ENCODE data around the gene ERP27.
A peak's percentile ranks its signal among the peaks of the same experiment; 100 is the strongest.

Gene ERP27

DNA sequence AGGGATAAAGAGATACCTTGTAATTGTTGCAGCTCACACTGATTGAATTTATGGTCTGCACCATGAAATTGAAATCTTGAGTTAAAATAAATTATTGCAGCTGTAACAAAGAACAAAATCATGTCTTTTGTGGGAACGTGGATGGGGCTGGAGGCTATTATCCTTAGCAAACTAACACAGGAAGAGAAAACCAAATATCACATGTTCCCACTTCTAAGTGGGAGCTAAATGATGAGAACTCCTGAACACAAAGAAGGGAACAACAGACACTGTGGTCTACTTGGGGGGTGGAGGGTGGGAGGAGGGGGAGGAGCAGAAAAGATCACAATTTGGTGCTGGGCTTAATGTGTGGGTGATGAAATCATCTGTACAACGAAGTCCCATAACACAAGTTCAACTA lies 22.6 kb downstream of the ERP27 start:
- no peak overlapping the region for H3K4me3 Mint-ChIP-seq
- TF ChIP-seq, protein P1, sequence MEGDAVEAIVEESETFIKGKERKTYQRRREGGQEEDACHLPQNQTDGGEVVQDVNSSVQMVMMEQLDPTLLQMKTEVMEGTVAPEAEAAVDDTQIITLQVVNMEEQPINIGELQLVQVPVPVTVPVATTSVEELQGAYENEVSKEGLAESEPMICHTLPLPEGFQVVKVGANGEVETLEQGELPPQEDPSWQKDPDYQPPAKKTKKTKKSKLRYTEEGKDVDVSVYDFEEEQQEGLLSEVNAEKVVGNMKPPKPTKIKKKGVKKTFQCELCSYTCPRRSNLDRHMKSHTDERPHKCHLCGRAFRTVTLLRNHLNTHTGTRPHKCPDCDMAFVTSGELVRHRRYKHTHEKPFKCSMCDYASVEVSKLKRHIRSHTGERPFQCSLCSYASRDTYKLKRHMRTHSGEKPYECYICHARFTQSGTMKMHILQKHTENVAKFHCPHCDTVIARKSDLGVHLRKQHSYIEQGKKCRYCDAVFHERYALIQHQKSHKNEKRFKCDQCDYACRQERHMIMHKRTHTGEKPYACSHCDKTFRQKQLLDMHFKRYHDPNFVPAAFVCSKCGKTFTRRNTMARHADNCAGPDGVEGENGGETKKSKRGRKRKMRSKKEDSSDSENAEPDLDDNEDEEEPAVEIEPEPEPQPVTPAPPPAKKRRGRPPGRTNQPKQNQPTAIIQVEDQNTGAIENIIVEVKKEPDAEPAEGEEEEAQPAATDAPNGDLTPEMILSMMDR (IDR thresholded peaks at IDR 0.05) = no peak
- DNase-seq = no peak
- no peaks in the 10 kb centered on the region for H3K27me3 Mint-ChIP-seq (ENCODE audit: low read depth, poor library complexity)
- H3K27ac Mint-ChIP-seq = no peak overlapping the region
- H3K36me3 Mint-ChIP-seq (ENCODE audit: low read depth) = no peaks in the 10 kb centered on the region
- no peaks in the 10 kb centered on the region for H3K9me3 Mint-ChIP-seq
- H3K4me1 Mint-ChIP-seq = peaks cover 11% of the 10 kb centered on the region

DNA sequence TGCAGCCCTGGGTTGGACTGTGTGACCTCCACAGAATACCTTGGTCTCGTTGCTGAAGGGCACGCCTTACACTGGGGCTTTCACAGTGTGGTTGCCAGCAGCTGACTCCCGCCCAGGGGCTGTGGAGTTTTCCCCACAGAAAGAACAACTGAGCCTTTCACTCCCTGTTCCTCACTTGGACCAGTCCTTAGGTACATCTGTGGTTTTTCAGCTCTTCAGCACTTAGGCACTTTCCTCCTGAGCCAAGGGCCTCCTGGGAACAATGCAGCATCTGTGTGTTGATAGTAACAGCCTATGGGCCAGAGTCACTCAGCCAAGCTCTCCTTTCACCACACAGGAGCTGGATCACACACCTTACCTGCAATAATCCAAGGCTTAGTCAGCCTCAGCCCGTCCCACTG lies 25.0 kb downstream of the ERP27 start:
- H3K4me3 Mint-ChIP-seq = no peak overlapping the region
- TF ChIP-seq, protein P1 (IDR thresholded peaks at IDR 0.05) = no peak
- peaks cover 11% of the 10 kb centered on the region for H3K4me1 Mint-ChIP-seq
- DNase-seq = no peak
- H3K36me3 Mint-ChIP-seq (ENCODE audit: low read depth) = no peaks in the 10 kb centered on the region
- H3K27ac Mint-ChIP-seq = peak overlapping the region; percentile 59
- H3K9me3 Mint-ChIP-seq = no peaks in the 10 kb centered on the region
- H3K27me3 Mint-ChIP-seq (ENCODE audit: low read depth, poor library complexity) = no peaks in the 10 kb centered on the region

DNA sequence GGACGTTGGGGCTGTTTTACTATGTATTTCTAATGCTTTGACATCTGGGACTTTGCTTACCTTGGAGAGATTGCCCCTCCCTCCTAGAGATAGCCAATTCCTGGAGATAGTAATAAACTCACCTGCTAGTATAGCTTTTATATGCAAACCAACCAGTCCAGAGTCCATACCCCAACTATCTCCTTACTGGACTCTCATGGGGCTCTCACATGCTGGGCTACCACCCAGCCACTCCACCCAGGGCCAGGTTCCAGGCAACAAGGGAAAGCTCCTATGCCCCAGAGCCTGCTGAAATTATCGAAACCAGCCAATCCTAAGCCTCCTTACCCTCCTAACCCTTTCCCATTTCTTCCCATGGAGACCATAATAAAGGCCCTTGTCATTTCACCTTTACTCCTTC lies 27.2 kb downstream of the ERP27 start:
- no peak for DNase-seq
- H3K27me3 Mint-ChIP-seq (ENCODE audit: low read depth, poor library complexity) = no peaks in the 10 kb centered on the region
- TF ChIP-seq, protein P1 (IDR thresholded peaks at IDR 0.05) = no peak
- H3K36me3 Mint-ChIP-seq (ENCODE audit: low read depth) = no peaks in the 10 kb centered on the region
- H3K4me1 Mint-ChIP-seq = peaks cover 11% of the 10 kb centered on the region
- H3K4me3 Mint-ChIP-seq = no peak overlapping the region
- no peaks in the 10 kb centered on the region for H3K9me3 Mint-ChIP-seq
- H3K27ac Mint-ChIP-seq = no peak overlapping the region

DNA sequence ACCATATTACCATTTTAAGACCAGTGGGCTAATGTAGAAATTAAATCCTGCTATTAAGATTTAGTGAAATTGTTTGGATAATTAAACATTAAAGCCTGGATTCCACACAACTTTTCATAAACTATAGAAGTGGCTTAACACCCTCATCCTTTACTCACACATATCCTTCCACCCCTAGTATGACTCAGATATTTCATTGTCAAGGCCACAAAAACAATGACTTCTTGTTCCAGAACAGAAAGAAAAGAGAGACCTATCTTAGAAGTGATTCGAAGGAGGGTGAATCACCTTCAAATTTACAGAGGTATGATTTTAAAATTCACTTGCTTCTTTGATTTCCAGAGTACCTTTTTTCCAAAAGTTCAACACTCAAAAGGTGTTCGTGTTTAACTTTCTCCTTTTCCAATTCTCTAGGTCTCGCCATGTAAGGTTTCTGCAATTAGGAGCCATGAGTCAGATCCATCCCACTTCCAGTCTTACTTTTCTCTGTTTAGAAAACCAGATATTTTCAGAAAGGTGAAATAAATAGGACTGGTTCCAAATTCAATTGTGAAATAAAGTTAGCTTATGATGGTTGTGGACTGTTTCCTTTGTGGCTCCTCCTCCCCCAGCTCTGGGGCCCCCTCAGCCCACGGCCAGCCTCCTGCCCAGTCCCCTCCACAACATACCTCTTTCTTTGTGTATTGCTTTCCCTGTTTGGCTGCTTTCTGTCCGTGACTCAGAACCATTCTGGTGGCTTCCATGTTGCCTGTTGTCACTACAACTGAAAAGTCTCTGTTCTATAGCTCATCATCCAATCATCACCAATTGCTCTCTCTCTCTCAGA lies 28.0 kb downstream of the ERP27 start:
- H3K27me3 Mint-ChIP-seq (ENCODE audit: low read depth, poor library complexity) = no peaks in the 10 kb centered on the region
- no peak for DNase-seq
- peaks cover 11% of the 10 kb centered on the region for H3K4me1 Mint-ChIP-seq
- no peaks in the 10 kb centered on the region for H3K9me3 Mint-ChIP-seq
- TF ChIP-seq, protein P1 (IDR thresholded peaks at IDR 0.05) = no peak
- no peaks in the 10 kb centered on the region for H3K36me3 Mint-ChIP-seq (ENCODE audit: low read depth)
- no peak overlapping the region for H3K4me3 Mint-ChIP-seq
- H3K27ac Mint-ChIP-seq = no peak overlapping the region

DNA sequence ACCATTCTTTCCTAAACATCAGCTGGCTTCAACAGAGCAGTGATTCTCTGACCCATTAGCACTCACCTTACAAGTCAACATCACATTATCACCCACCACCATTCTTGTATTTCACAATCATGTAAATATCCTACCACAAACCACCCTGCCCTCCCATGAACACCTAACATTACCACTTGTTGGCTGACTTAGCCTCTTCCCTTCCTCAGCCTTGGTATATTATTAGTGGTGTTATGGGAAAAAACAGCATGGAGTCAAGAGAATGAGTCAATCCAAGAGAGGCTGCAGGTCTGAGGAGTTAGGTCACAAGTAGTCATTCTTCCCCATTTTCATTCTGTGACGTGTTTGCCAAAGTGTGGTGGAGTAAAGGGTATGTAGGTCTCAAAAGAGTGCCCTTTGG lies 30.4 kb downstream of the ERP27 start:
- peaks cover 4% of the 10 kb centered on the region for H3K4me1 Mint-ChIP-seq
- H3K36me3 Mint-ChIP-seq (ENCODE audit: low read depth) = no peaks in the 10 kb centered on the region
- H3K9me3 Mint-ChIP-seq = no peaks in the 10 kb centered on the region
- H3K4me3 Mint-ChIP-seq = no peak overlapping the region
- H3K27me3 Mint-ChIP-seq (ENCODE audit: low read depth, poor library complexity) = no peaks in the 10 kb centered on the region
- TF ChIP-seq, protein P1 (IDR thresholded peaks at IDR 0.05) = no peak
- DNase-seq = no peak
- no peak overlapping the region for H3K27ac Mint-ChIP-seq

DNA sequence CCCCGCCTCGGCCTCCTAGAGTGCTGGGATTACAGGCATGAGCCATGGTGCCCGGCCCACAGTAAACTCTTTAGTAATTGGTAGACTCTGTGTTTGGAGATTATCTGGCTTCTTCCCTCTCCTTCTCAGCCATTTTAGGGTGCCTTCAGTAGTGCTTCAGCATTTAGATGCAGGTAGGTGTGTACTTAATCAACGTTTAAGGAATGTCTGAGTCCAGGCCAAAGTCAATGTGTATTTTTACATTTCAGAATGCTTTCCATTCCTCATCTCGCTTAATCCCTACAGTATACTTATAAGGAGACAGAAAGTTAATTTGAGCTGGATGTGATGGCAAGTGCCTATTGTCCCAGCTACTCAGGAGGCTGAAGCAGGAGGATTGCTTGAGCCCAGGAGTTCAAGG lies 32.2 kb downstream of the ERP27 start:
- TF ChIP-seq, protein P1 (IDR thresholded peaks at IDR 0.05) = no peak
- no peak overlapping the region for H3K4me3 Mint-ChIP-seq
- no peaks in the 10 kb centered on the region for H3K27me3 Mint-ChIP-seq (ENCODE audit: low read depth, poor library complexity)
- no peaks in the 10 kb centered on the region for H3K9me3 Mint-ChIP-seq
- DNase-seq = no peak
- no peak overlapping the region for H3K27ac Mint-ChIP-seq
- no peaks in the 10 kb centered on the region for H3K4me1 Mint-ChIP-seq
- no peaks in the 10 kb centered on the region for H3K36me3 Mint-ChIP-seq (ENCODE audit: low read depth)

Measured in nephron progenitor cell (in vitro differentiated cells).